ENCODE results near the gene TMEM236. TPM values are rescaled to one million over a fixed set of nuclear protein-coding genes. Genes with fewer than 3 reads are reported as not detected.

TMEM236 gene
- total and polyA plus RNA-seq, 9 of the 15 experiments (the other 6 are each of a cell fraction or from before 2014, with no cell fraction given): 0.04 to 0.13 (median 0.04) TPM; not detected in 4

GRCh38 chr10:17790651-17791050, 38.6 kb downstream of the TMEM236 start:
- peak; percentile 20 for TF ChIP-seq RBM25 (IDR thresholded peaks at IDR 0.05; ENCODE audit: low read depth, low read length, severe bottlenecking)
- TF ChIP-seq NR2F6 (CRISPR knock-in tag; IDR thresholded peaks at IDR 0.05): no peak
- H3K27me3 ChIP-seq (ENCODE audit: control insufficient read depth in 2 of 2, insufficient read depth in 2 of 2, low read length in 2 of 2): peaks cover 0 to 3% of the 10 kb centered on the region in 2 experiments; a peak in 1 of 5 replicates
- H3K36me3 ChIP-seq (ENCODE audit: control insufficient read depth, insufficient read depth, low read length): no peaks in the 10 kb centered on the region
- ATAC-seq: no peak
- H3K9ac ChIP-seq (ENCODE audit: insufficient read depth in 1 of 2, low read depth in 2 of 2, low read length in 2 of 2): no peak overlapping the region
- H3K4me3 ChIP-seq: no peak overlapping the region
- H3K4me1 ChIP-seq (replicated peaks in 1 of 2; ENCODE audit: control insufficient read depth in 2 of 2, insufficient read depth in 2 of 2, low read length in 2 of 2): peaks cover 0 to 19% of the 10 kb centered on the region in 2 experiments; a peak in 3 of 5 replicates
- no peak overlapping the region for H3K27ac ChIP-seq (ENCODE audit: extremely low read depth, low read depth, low read length)
- no peak overlapping the region for H3K4me2 ChIP-seq (ENCODE audit: insufficient read depth, low read length)
- no peak for DNase-seq (ENCODE audit: extremely low read depth in 1 of 4, low spot score in 3 of 4)
- no peak for FAIRE-seq
- no TSS peak for BruUV-seq (replicated peaks)
- in situ Hi-C loops (cut with MboI) (no loop called here), intact Hi-C loops (cut with micrococcal nuclease) (no loop called here)
- H2AFZ ChIP-seq (ENCODE audit: low read depth, low read length): no peak overlapping the region
- H3K9me1 ChIP-seq (ENCODE audit: control insufficient read depth, insufficient read depth, low read length): no peaks in the 10 kb centered on the region
- no peaks in the 10 kb centered on the region for H3K79me2 ChIP-seq (ENCODE audit: control insufficient read depth, insufficient read depth, low read length)
- 26% methylated on average over 2 of the region's 2 CpGs for WGBS (ENCODE audit: insufficient coverage, low coverage, missing lambda C conversion rate)
- ChIA-PET POLR2A (interaction anchor here (0.7 kb wide), 1 partner anchor 63 kb away, joined by 3 read pairs; no protein-coding TSS in a partner anchor), CTCF (ENCODE audit: low intra/inter-chr PET ratio) (no interaction called here)
- H3K9me3 ChIP-seq (replicated peaks; ENCODE audit: control insufficient read depth, insufficient read depth, low read depth, low read length): no peaks in the 10 kb centered on the region
- no peaks in the 10 kb centered on the region for H4K20me1 ChIP-seq (replicated peaks; ENCODE audit: control insufficient read depth, insufficient read depth, low read length)

- peak overlapping the region; percentile 65 for H2AFZ ChIP-seq (ENCODE audit: low read depth, low read length)
- DNase-seq (ENCODE audit: extremely low read depth in 1 of 4, low spot score in 3 of 4) (peak in 1 of 4 experiments; percentile 10), FAIRE-seq (peak; percentile 74), ATAC-seq (peak; percentile 32; the same call in 2 of the 3 replicates)
- no peaks in the 10 kb centered on the region for H3K9me1 ChIP-seq (ENCODE audit: control insufficient read depth, insufficient read depth, low read length)
- no peaks in the 10 kb centered on the region for H4K20me1 ChIP-seq (replicated peaks; ENCODE audit: control insufficient read depth, insufficient read depth, low read length)
- TF ChIP-seq TCF3 (CRISPR knock-in tag; IDR thresholded peaks at IDR 0.05) (peak; percentile 45; the same call in 1 of the 2 replicates), NFYB (IDR thresholded peaks at IDR 0.05; ENCODE audit: extremely low read depth, insufficient read length) (no peak), RBM25 (IDR thresholded peaks at IDR 0.05; ENCODE audit: low read depth, low read length, severe bottlenecking) (peak; percentile 8), MECOM (CRISPR knock-in tag; IDR thresholded peaks at IDR 0.05) (no peak), ZNF764 (CRISPR knock-in tag; IDR thresholded peaks at IDR 0.05; ENCODE audit: low read depth) (no peak), SMC3 (conservative IDR thresholded peaks at IDR 0.05; ENCODE audit: insufficient read depth, low read depth, low read length) (no peak), PPARD (CRISPR knock-in tag; IDR thresholded peaks at IDR 0.05) (no peak), CBFA2T3 (IDR thresholded peaks at IDR 0.05) (0 out of 2 replicates have a peak, but pooled peaks have one; percentile 18), MLLT1 (IDR thresholded peaks at IDR 0.05) (no peak), DLX4 (CRISPR knock-in tag; IDR thresholded peaks at IDR 0.05) (no peak)
- H3K9me3 ChIP-seq (replicated peaks; ENCODE audit: control insufficient read depth, insufficient read depth, low read depth, low read length): no peaks in the 10 kb centered on the region
- CTCF ChIA-PET (ENCODE audit: low intra/inter-chr PET ratio): no interaction called here
- no peaks in the 10 kb centered on the region; a peak in 1 of 5 replicates for H3K27me3 ChIP-seq (ENCODE audit: control insufficient read depth in 2 of 2, insufficient read depth in 2 of 2, low read length in 2 of 2)
- no peaks in the 10 kb centered on the region for H3K36me3 ChIP-seq (ENCODE audit: control insufficient read depth, insufficient read depth, low read length)
- POLR2A ChIA-PET: interaction anchor here (0.5 to 2.0 kb wide), 3 partner anchors 8 to 38 kb away, joined by 4 to 6 read pairs (median 5); no protein-coding TSS in a partner anchor
- intact Hi-C loops (cut with micrococcal nuclease): no loop called here
- H3K27ac ChIP-seq (ENCODE audit: extremely low read depth, low read depth, low read length): no peak overlapping the region
- no peak overlapping the region for H3K9ac ChIP-seq (ENCODE audit: insufficient read depth in 1 of 2, low read depth in 2 of 2, low read length in 2 of 2)
- no peaks in the 10 kb centered on the region for H3K79me2 ChIP-seq (ENCODE audit: control insufficient read depth, insufficient read depth, low read length)
- BruUV-seq (replicated peaks): no TSS peak
- in situ Hi-C loops (cut with MboI): no loop called here
- no peak overlapping the region for H3K4me3 ChIP-seq
- H3K4me2 ChIP-seq (ENCODE audit: insufficient read depth, low read length): no peak overlapping the region
- H3K4me1 ChIP-seq (replicated peaks in 1 of 2; ENCODE audit: control insufficient read depth in 2 of 2, insufficient read depth in 2 of 2, low read length in 2 of 2): peaks cover 0 to 19% of the 10 kb centered on the region in 2 experiments; a peak in 3 of 5 replicates
Measured at GRCh38 chr10:17792991-17793390, 41.0 kb downstream of the TMEM236 start.
